T1000 (cell line): Measurements from ENCODE around the gene GH1.
"Not testable (repeated sequence)": the region's sequence is repeated elsewhere in the genome, so short reads cannot be mapped to it uniquely, and the experiment has no call there.

Experiments
- DNase-seq: peaks from one replicate; lab custom pipeline; 2025; ENCODE audit warnings: mixed read lengths; lab: John Stamatoyannopoulos, UW

GH1 gene

GRCh38 chr17:63926164-63926563 lies 7.5 kb upstream of the GH1 start:
- DNase-seq, result no peak

- no peak for DNase-seq
Measured at GRCh38 chr17:63925615-63926014, 7.0 kb upstream of the GH1 start.

- DNase-seq, result not testable (repeated sequence)
Measured at GRCh38 chr17:63922402-63922801, 3.8 kb upstream of the GH1 start.

- not testable (repeated sequence) for DNase-seq
Measured at GRCh38 chr17:63920779-63921178, 2.1 kb upstream of the GH1 start.

GRCh38 chr17:63920050-63920449 lies 1.4 kb upstream of the GH1 start:
- not testable (repeated sequence) for DNase-seq

GRCh38 chr17:63919311-63919723 lies 678 bp upstream of the GH1 start:
- DNase-seq, result peak; percentile 48

GRCh38 chr17:63918305-63918704 lies 334 bp downstream of the GH1 start:
- no peak for DNase-seq

GRCh38 chr17:63917646-63918045 lies 993 bp downstream of the GH1 start:
- DNase-seq, result no peak

GRCh38 chr17:63917206-63917605 lies 1.4 kb downstream of the GH1 start:
- not testable (repeated sequence) for DNase-seq

GRCh38 chr17:63916566-63917185 lies 2.0 kb downstream of the GH1 start:
- DNase-seq, result no peak

- DNase-seq, result not testable (repeated sequence)
Measured at GRCh38 chr17:63915753-63916152, 2.9 kb downstream of the GH1 start.

- DNase-seq, result no peak
Measured at GRCh38 chr17:63914471-63914870, 4.2 kb downstream of the GH1 start.

GRCh38 chr17:63911657-63912100 lies 7.0 kb downstream of the GH1 start:
- DNase-seq, result peak; percentile 15

GRCh38 chr17:63911041-63911635 lies 7.5 kb downstream of the GH1 start, which contains the start of gene CSHL1:
Gene CSHL1, minus strand, starts transcription at chr17:63911258. Its CDS starts 62 bp downstream, at chr17:63911196.
- no peak for DNase-seq

GRCh38 chr17:63910096-63910495 lies 8.5 kb downstream of the GH1 start:
- no peak for DNase-seq

GRCh38 chr17:63909586-63909985 lies 9.1 kb downstream of the GH1 start:
- not testable (repeated sequence) for DNase-seq

- DNase-seq, result not testable (repeated sequence)
Measured at GRCh38 chr17:63907161-63907778, 11.4 kb downstream of the GH1 start.

- DNase-seq, result not testable (repeated sequence)
Measured at GRCh38 chr17:63904796-63905195, 13.8 kb downstream of the GH1 start.

GRCh38 chr17:63903787-63904201 lies 14.8 kb downstream of the GH1 start:
- not testable (repeated sequence) for DNase-seq

- DNase-seq, result not testable (repeated sequence)
Measured at GRCh38 chr17:63901971-63902370, 16.7 kb downstream of the GH1 start.

GRCh38 chr17:63898899-63899798 lies 19.5 kb downstream of the GH1 start:
- DNase-seq, result not testable (repeated sequence)
